ENCODE measurements around the gene BRSK2. TPM values are rescaled to one million over a fixed set of nuclear protein-coding genes. Genes with fewer than 3 reads are reported as not detected.

The BRSK2 gene
- total and polyA plus RNA-seq, 2 donors: 0.14 to 1.1 TPM

DNA sequence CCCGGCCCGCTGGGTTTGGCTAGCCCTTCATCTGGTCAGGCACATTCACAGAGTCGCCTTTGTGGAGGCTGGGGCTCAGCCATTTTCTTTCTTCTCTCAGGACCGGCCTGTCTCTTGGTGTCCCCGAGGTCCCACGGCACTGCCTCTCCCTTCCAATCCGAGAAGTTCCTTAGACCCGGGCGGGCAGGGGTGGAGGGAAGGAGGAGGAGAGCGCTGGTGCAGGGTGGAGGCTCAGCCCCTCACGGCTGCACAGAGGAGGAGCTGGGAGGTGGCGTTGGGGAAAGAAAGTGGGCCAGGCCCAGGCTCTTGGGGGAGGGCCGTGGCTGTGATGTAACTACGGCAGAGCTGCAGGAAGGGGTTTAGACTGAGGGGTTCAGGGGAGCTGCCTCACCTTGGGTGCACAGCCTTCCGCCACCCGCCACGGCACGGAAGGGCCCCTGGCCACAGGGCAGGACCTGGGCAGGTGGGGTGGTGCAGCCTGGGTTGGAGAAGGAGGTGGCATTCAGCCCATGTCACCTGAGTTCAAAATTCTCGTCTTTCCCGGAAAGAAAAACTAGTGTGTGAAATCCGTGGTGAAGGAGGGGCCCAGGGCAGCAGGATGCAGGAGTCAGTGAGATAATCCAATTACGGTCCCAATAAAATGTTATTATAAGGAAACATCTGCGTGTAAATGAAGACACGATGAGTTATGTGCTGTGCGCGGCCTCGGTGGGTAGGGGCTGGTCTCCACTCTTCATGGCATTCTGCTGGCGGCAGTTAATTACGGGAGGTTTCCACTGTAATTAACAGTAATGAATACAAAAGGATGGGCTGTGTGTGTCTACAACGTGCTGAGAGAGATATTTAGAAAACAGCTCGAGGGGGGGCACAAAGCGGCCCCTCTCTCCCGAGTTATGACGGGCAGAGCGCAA is 1.7 kb downstream of the BRSK2 start:
- Histone ChIP-seq H3K27ac (ENCODE audit: low read depth in 1 of 2, low read length in 1 of 2) (no peak overlapping the region), H3K4me3 (ENCODE audit: low read length in 2 of 2) (no peak overlapping the region), H3K27me3 (ENCODE audit: control insufficient read depth in 2 of 2, insufficient read depth in 1 of 2, low read length in 1 of 2) (peaks cover 51 to 60% of the 10 kb centered on the region in 2 donors), H3K9me3 (ENCODE audit: control insufficient read depth in 2 of 2, insufficient read depth in 1 of 2, low read length in 1 of 2) (peaks cover 0 to 3% of the 10 kb centered on the region in 2 donors), H3K4me1 (ENCODE audit: control insufficient read depth in 2 of 2, insufficient read depth in 2 of 2, low read length in 2 of 2) (peaks cover 3 to 6% of the 10 kb centered on the region in 2 donors), H3K36me3 (ENCODE audit: control insufficient read depth in 2 of 2, insufficient read depth in 2 of 2, low read length in 1 of 2) (no peaks in the 10 kb centered on the region)
- WGBS: 56% methylated on average over 35 of the region's 35 CpGs
- DNase-seq (ENCODE audit: low read depth in 6 of 9, low spot score in 9 of 9): no peak

GRCh38 chr11:1392111-1392510 is 2.4 kb downstream of the BRSK2 start:
- Histone ChIP-seq H3K4me3 (ENCODE audit: low read length in 2 of 2) (no peak overlapping the region), H3K9me3 (ENCODE audit: control insufficient read depth in 2 of 2, insufficient read depth in 1 of 2, low read length in 1 of 2) (peaks cover 0 to 3% of the 10 kb centered on the region in 2 donors), H3K27me3 (ENCODE audit: control insufficient read depth in 2 of 2, insufficient read depth in 1 of 2, low read length in 1 of 2) (peaks cover 49 to 56% of the 10 kb centered on the region in 2 donors), H3K36me3 (ENCODE audit: control insufficient read depth in 2 of 2, insufficient read depth in 2 of 2, low read length in 1 of 2) (no peaks in the 10 kb centered on the region), H3K27ac (ENCODE audit: low read depth in 1 of 2, low read length in 1 of 2) (no peak overlapping the region), H3K4me1 (ENCODE audit: control insufficient read depth in 2 of 2, insufficient read depth in 2 of 2, low read length in 2 of 2) (peaks cover 3 to 6% of the 10 kb centered on the region in 2 donors)
- 92% methylated on average over 12 of the region's 12 CpGs for WGBS
- no peak for DNase-seq (ENCODE audit: low read depth in 6 of 9, low spot score in 9 of 9)

- DNase-seq (ENCODE audit: low read depth in 6 of 9, low spot score in 9 of 9): no peak
- peaks cover 0 to 3% of the 10 kb centered on the region in 2 donors for H3K9me3 ChIP-seq (ENCODE audit: control insufficient read depth in 2 of 2, insufficient read depth in 1 of 2, low read length in 1 of 2)
- H3K4me3 ChIP-seq (ENCODE audit: low read length in 2 of 2): no peak overlapping the region
- no peak overlapping the region for H3K27ac ChIP-seq (ENCODE audit: low read depth in 1 of 2, low read length in 1 of 2)
- H3K4me1 ChIP-seq (ENCODE audit: control insufficient read depth in 2 of 2, insufficient read depth in 2 of 2, low read length in 2 of 2): peaks cover 3 to 6% of the 10 kb centered on the region in 2 donors
- 91% methylated on average over 21 of the region's 21 CpGs for WGBS
- no peaks in the 10 kb centered on the region for H3K36me3 ChIP-seq (ENCODE audit: control insufficient read depth in 2 of 2, insufficient read depth in 2 of 2, low read length in 1 of 2)
- peaks cover 49 to 51% of the 10 kb centered on the region in 2 donors for H3K27me3 ChIP-seq (ENCODE audit: control insufficient read depth in 2 of 2, insufficient read depth in 1 of 2, low read length in 1 of 2)
Observed at GRCh38 chr11:1392561-1392960, 2.8 kb downstream of the BRSK2 start.

- Histone ChIP-seq H3K36me3 (ENCODE audit: control insufficient read depth in 2 of 2, insufficient read depth in 2 of 2, low read length in 1 of 2) (no peaks in the 10 kb centered on the region), H3K4me3 (ENCODE audit: low read length in 2 of 2) (no peak overlapping the region), H3K27ac (ENCODE audit: low read depth in 1 of 2, low read length in 1 of 2) (no peak overlapping the region), H3K4me1 (ENCODE audit: control insufficient read depth in 2 of 2, insufficient read depth in 2 of 2, low read length in 2 of 2) (peaks cover 3 to 6% of the 10 kb centered on the region in 2 donors), H3K9me3 (ENCODE audit: control insufficient read depth in 2 of 2, insufficient read depth in 1 of 2, low read length in 1 of 2) (peaks cover 0 to 3% of the 10 kb centered on the region in 2 donors), H3K27me3 (ENCODE audit: control insufficient read depth in 2 of 2, insufficient read depth in 1 of 2, low read length in 1 of 2) (peaks cover 45% of the 10 kb centered on the region in 2 donors)
- no peak for DNase-seq (ENCODE audit: low read depth in 6 of 9, low spot score in 9 of 9)
- WGBS: 95% methylated on average over 19 of the region's 19 CpGs
Observed at GRCh38 chr11:1393038-1393710, 3.4 kb downstream of the BRSK2 start.

GRCh38 chr11:1394936-1395772 is 5.4 kb downstream of the BRSK2 start:
- 96% methylated on average over 29 of the region's 29 CpGs for WGBS
- Histone ChIP-seq H3K27ac (ENCODE audit: low read depth in 1 of 2, low read length in 1 of 2) (no peak overlapping the region), H3K9me3 (ENCODE audit: control insufficient read depth in 2 of 2, insufficient read depth in 1 of 2, low read length in 1 of 2) (no peaks in the 10 kb centered on the region), H3K4me1 (ENCODE audit: control insufficient read depth in 2 of 2, insufficient read depth in 2 of 2, low read length in 2 of 2) (peaks cover 0 to 3% of the 10 kb centered on the region in 2 donors), H3K36me3 (ENCODE audit: control insufficient read depth in 2 of 2, insufficient read depth in 2 of 2, low read length in 1 of 2) (no peaks in the 10 kb centered on the region), H3K27me3 (ENCODE audit: control insufficient read depth in 2 of 2, insufficient read depth in 1 of 2, low read length in 1 of 2) (peaks cover 29 to 30% of the 10 kb centered on the region in 2 donors), H3K4me3 (ENCODE audit: low read length in 2 of 2) (no peak overlapping the region)
- DNase-seq (ENCODE audit: low read depth in 6 of 9, low spot score in 9 of 9): no peak

- 87% methylated on average over 19 of the region's 19 CpGs for WGBS
- no peak for DNase-seq (ENCODE audit: low read depth in 6 of 9, low spot score in 9 of 9)
- H3K36me3 ChIP-seq (ENCODE audit: control insufficient read depth in 2 of 2, insufficient read depth in 2 of 2, low read length in 1 of 2): no peaks in the 10 kb centered on the region
- peaks cover 0 to under 1% of the 10 kb centered on the region in 2 donors for H3K9me3 ChIP-seq (ENCODE audit: control insufficient read depth in 2 of 2, insufficient read depth in 1 of 2, low read length in 1 of 2)
- H3K4me3 ChIP-seq (ENCODE audit: low read length in 2 of 2): no peak overlapping the region
- no peak overlapping the region for H3K27ac ChIP-seq (ENCODE audit: low read depth in 1 of 2, low read length in 1 of 2)
- peaks cover 22 to 28% of the 10 kb centered on the region in 2 donors for H3K27me3 ChIP-seq (ENCODE audit: control insufficient read depth in 2 of 2, insufficient read depth in 1 of 2, low read length in 1 of 2)
- no peaks in the 10 kb centered on the region for H3K4me1 ChIP-seq (ENCODE audit: control insufficient read depth in 2 of 2, insufficient read depth in 2 of 2, low read length in 2 of 2)
Observed at GRCh38 chr11:1395773-1396374, 6.1 kb downstream of the BRSK2 start.

DNA sequence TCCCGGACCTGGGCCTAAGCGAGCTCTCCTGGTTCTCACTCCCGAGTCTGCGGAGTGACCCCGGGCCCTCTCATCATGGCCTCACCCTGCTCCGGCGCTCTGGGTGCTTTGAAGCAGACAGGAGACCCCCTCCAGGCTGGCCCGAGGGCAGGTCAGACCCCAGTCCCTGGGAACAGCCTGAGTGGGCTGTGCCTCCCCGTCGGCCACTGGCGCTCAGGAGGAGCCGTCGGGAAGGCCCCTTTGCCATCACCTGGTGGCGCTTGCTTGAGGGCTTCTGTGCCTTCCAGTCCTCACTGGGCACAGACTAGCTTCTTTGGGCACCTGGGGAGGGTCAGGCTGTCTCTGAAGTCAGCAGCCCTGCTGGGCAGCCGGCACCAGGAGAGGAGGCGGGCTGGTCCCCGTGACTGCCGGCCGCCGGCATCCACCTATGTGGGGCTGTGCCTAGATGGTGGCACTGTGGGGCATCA is 6.7 kb downstream of the BRSK2 start:
- H3K27me3 ChIP-seq (ENCODE audit: control insufficient read depth in 2 of 2, insufficient read depth in 1 of 2, low read length in 1 of 2): peaks cover 16 to 24% of the 10 kb centered on the region in 2 donors

DNA sequence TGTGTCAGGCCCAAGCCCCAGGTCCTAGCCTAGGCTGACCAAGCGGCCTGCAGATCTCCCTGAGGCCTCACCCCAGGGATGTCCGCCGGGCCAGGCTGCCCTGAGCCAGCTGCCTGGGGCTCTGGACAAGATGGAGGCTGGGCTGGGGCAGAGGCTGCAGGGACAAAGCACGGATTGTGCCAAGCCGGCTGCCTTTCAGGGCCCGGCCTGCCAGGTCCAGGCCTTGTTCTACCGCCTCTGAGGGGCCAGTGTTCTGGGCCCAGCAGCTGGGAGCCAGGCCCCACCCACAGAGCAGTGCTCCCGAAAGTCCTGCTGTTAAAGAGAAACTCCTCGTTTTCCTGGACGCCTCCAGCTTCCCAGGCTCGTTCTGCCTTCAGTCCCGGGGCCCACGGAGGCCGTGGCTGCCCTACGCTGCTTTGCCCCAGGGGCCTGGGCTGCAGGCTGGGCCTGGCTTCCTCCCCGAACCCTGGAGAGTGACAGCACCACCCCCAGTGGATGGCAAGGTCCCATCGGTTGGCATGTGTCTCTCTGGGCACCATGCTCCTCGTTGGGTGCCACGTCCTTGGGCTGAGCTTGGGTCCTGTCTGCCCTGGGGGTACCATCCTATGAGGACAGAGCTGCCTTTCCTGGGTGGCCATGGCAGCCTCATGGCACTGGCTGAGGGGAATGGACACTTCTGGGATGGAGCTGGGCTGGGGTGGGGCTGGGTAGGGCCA is 7.6 kb downstream of the BRSK2 start:
- no peaks in the 10 kb centered on the region for H3K36me3 ChIP-seq (ENCODE audit: control insufficient read depth in 2 of 2, insufficient read depth in 2 of 2, low read length in 1 of 2)
- WGBS: 92% methylated on average over 19 of the region's 19 CpGs
- H3K4me3 ChIP-seq (ENCODE audit: low read length in 2 of 2): no peak overlapping the region
- H3K4me1 ChIP-seq (ENCODE audit: control insufficient read depth in 2 of 2, insufficient read depth in 2 of 2, low read length in 2 of 2): no peaks in the 10 kb centered on the region
- H3K27ac ChIP-seq (ENCODE audit: low read depth in 1 of 2, low read length in 1 of 2): no peak overlapping the region
- H3K27me3 ChIP-seq (ENCODE audit: control insufficient read depth in 2 of 2, insufficient read depth in 1 of 2, low read length in 1 of 2): peaks cover 8 to 22% of the 10 kb centered on the region in 2 donors
- no peak for DNase-seq (ENCODE audit: low read depth in 6 of 9, low spot score in 9 of 9)
- H3K9me3 ChIP-seq (ENCODE audit: control insufficient read depth in 2 of 2, insufficient read depth in 1 of 2, low read length in 1 of 2): peaks cover 0 to 4% of the 10 kb centered on the region in 2 donors

More for the DNA sequence above, 6.7 kb downstream of the BRSK2 start:
- no peak overlapping the region for H3K4me3 ChIP-seq (ENCODE audit: low read length in 2 of 2)
- H3K9me3 ChIP-seq (ENCODE audit: control insufficient read depth in 2 of 2, insufficient read depth in 1 of 2, low read length in 1 of 2): peaks cover 0 to 4% of the 10 kb centered on the region in 2 donors
- H3K4me1 ChIP-seq (ENCODE audit: control insufficient read depth in 2 of 2, insufficient read depth in 2 of 2, low read length in 2 of 2): no peaks in the 10 kb centered on the region
- WGBS: 95% methylated on average over 20 of the region's 20 CpGs
- DNase-seq (ENCODE audit: low read depth in 6 of 9, low spot score in 9 of 9): no peak
- H3K36me3 ChIP-seq (ENCODE audit: control insufficient read depth in 2 of 2, insufficient read depth in 2 of 2, low read length in 1 of 2): no peaks in the 10 kb centered on the region
- no peak overlapping the region for H3K27ac ChIP-seq (ENCODE audit: low read depth in 1 of 2, low read length in 1 of 2)
